IMR-90 (cell line): ENCODE measurements around the gene ADAM23. TPM values are rescaled to one million over a fixed set of nuclear protein-coding genes. Genes with fewer than 3 reads are reported as not detected.

ENCODE experiments used
- ATAC-seq: fragments of 200-7000 bp; cut with Tn5 transposase; 2 replicates; pipeline ENCODE4 v1.9.1; 2020; ENCODE audit warnings: low read depth, mild to moderate bottlenecking, moderate library complexity
- BruUV-seq: library from RNA; stranded (reverse); fragments of 400-500 nt; replicated peaks from 2 replicates; lab custom pipeline; 2021; lab: Mats Ljungman, UMichigan
- CTCF ChIA-PET: fragments of 300-600 bp; formaldehyde crosslinking; extraction: SDS; loops from one replicate; lab custom pipeline; 2021; ENCODE audit warnings: antibody characterized with exemption; lab: Yijun Ruan, JAX
- POLR2A ChIA-PET: fragments of 300-600 bp; sonication (Branson Sonifier 250); formaldehyde crosslinking; loops from one replicate; lab custom pipeline; 2022; ENCODE audit warnings: antibody characterized with exemption; ENCODE audit not compliant: unreplicated experiment; lab: Charles Lee
- DNase-seq: peaks from one replicate; pipeline ENCODE4 v3.0.0; 2013
- H2AFZ ChIP-seq: replicated peaks from 2 replicates; pipeline ENCODE3; 2013; ENCODE audit warnings: low read length, mild to moderate bottlenecking; ENCODE audit not compliant: poor library complexity
- H2AK5ac ChIP-seq: 2 replicates; pipeline ENCODE4 v1.6.1; 2013; ENCODE audit warnings: low read depth, low read length, inconsistent platforms
- H2AK9ac ChIP-seq: replicated peaks from 2 replicates; pipeline ENCODE3; 2013; ENCODE audit warnings: mild to moderate bottlenecking, low read depth, low read length, moderate library complexity; ENCODE audit not compliant: poor library complexity
- H2BK120ac ChIP-seq: 2 replicates; pipeline ENCODE4 v1.6.1; 2013; ENCODE audit warnings: low read depth, low read length, inconsistent platforms
- H2BK15ac ChIP-seq: 3 replicates; pipeline ENCODE4 v1.6.1; 2013; ENCODE audit warnings: low read depth, low read length, inconsistent platforms
- H2BK20ac ChIP-seq: 2 replicates; pipeline ENCODE4 v1.6.1; 2013; ENCODE audit warnings: low read depth, mild to moderate bottlenecking, inconsistent platforms, low read length, moderate library complexity
- H2BK5ac ChIP-seq: 2 replicates; pipeline ENCODE4 v1.6.1; 2013; ENCODE audit warnings: mild to moderate bottlenecking, low read depth, low read length, inconsistent platforms; ENCODE audit not compliant: poor library complexity, severe bottlenecking
- H3K14ac ChIP-seq: replicated peaks from 2 replicates; pipeline ENCODE4 v1.6.1; 2013; ENCODE audit warnings: low read depth, low read length, inconsistent platforms
- H3K18ac ChIP-seq: 2 replicates; pipeline ENCODE4 v1.6.1; 2013; ENCODE audit warnings: low read depth, low read length, control low read depth
- H3K23ac ChIP-seq: 2 replicates; pipeline ENCODE4 v1.6.1; 2013; ENCODE audit warnings: low read depth, low read length, inconsistent platforms
- H3K27ac ChIP-seq: 2 replicates; pipeline ENCODE4 v1.5.1; 2013; ENCODE audit warnings: mild to moderate bottlenecking, control low read depth, low read length; ENCODE audit not compliant: insufficient read depth
- H3K27me3 ChIP-seq: 2 replicates; pipeline ENCODE4 v1.6.1; 2013; ENCODE audit warnings: low read length; ENCODE audit not compliant: control insufficient read depth, insufficient read depth
- H3K36me3 ChIP-seq: 2 replicates; pipeline ENCODE4 v1.6.1; 2013; ENCODE audit warnings: low read length, mixed read lengths; ENCODE audit not compliant: control insufficient read depth, insufficient read depth
- H3K4ac ChIP-seq: 2 replicates; pipeline ENCODE4 v1.6.1; 2013; ENCODE audit warnings: low read depth, low read length, inconsistent platforms
- H3K4me1 ChIP-seq: 2 replicates; pipeline ENCODE4 v1.6.1; 2013; ENCODE audit warnings: low read length, mixed read lengths; ENCODE audit not compliant: control insufficient read depth, insufficient read depth
- H3K4me2 ChIP-seq: 2 replicates; pipeline ENCODE4 v1.6.1; 2013; ENCODE audit warnings: low read depth, mild to moderate bottlenecking, control low read depth, low read length, moderate library complexity
- H3K4me3 ChIP-seq: 2 replicates; pipeline ENCODE4 v1.5.1; 2013; ENCODE audit warnings: low read depth, mild to moderate bottlenecking, control low read depth, low read length, moderate library complexity; ENCODE audit not compliant: insufficient read depth
- H3K56ac ChIP-seq: 2 replicates; pipeline ENCODE4 v1.6.1; 2013; ENCODE audit warnings: low read length, inconsistent platforms; ENCODE audit not compliant: insufficient read depth; ENCODE audit errors: extremely low read depth
- H3K79me1 ChIP-seq, 2 experiments: 2 replicates each; pipeline ENCODE4 v1.6.1; 2013; ENCODE audit warnings: low read length in 2 of 2, inconsistent platforms in 1 of 2, low read depth in 1 of 2
- H3K9ac ChIP-seq: 2 replicates; pipeline ENCODE4 v1.6.1; 2013; ENCODE audit warnings: low read depth, low read length, control low read depth
- H3K9me1 ChIP-seq: 2 replicates; pipeline ENCODE4 v1.6.1; 2013; ENCODE audit warnings: low read length, inconsistent platforms; ENCODE audit not compliant: insufficient read depth
- H3K9me3 ChIP-seq: 2 replicates; pipeline ENCODE4 v1.6.1; 2013; ENCODE audit warnings: low read length; ENCODE audit not compliant: control insufficient read depth, insufficient read depth
- H4K20me1 ChIP-seq: 2 replicates; pipeline ENCODE4 v1.6.1; 2013; ENCODE audit warnings: low read length, inconsistent platforms; ENCODE audit not compliant: insufficient read depth
- H4K5ac ChIP-seq: 2 replicates; pipeline ENCODE4 v1.6.1; 2013; ENCODE audit warnings: mild to moderate bottlenecking, low read depth, low read length, control low read depth
- H4K8ac ChIP-seq, 2 experiments: 2 replicates each; pipeline ENCODE4 v1.6.1; 2013; ENCODE audit warnings: low read depth in 2 of 2, low read length in 2 of 2, control low read depth in 1 of 2, inconsistent platforms in 1 of 2
- H4K91ac ChIP-seq: 2 replicates; pipeline ENCODE4 v1.6.1; 2013; ENCODE audit warnings: low read depth, low read length, inconsistent platforms; ENCODE audit not compliant: insufficient read depth
- BHLHE40 ChIP-seq: fragments of 150-350 bp; IDR thresholded peaks from 2 replicates; pipeline ENCODE4 v1.6.1; 2016; ENCODE audit warnings: mild to moderate bottlenecking, low read depth, low read length
- MAFK ChIP-seq: IDR thresholded peaks from 2 replicates; pipeline ENCODE4 v1.6.1; 2012; ENCODE audit warnings: low read depth, low read length, improper control_type of control experiment
- WGBS, 2 experiments: methylation state at CpG; one replicate each; pipeline versions ENCODE4 v1.1.5 to v1.1.7; 2013; ENCODE audit warnings: missing lambda C conversion rate in 2 of 2; ENCODE audit not compliant: insufficient read length in 1 of 2; ENCODE audit errors: extremely low coverage in 2 of 2; 5-methylcytosine and 5-hydroxymethylcytosine counted together
- dilution Hi-C: fragments of 300-500 bp; cut with HindIII; formaldehyde crosslinking; loops from one replicate; pipeline ENCODE4 v1.14.3; 2018; ENCODE audit warnings: low sequenced_read_pairs; ENCODE audit not compliant: unreplicated experiment
- in situ Hi-C: fragments of 300-500 bp; cut with MboI; formaldehyde crosslinking; loops from 3 replicates; pipeline ENCODE4 v1.14.3; 2019; ENCODE audit warnings: low sequenced_read_pairs, inconsistent platforms, mixed read lengths
- intact Hi-C: fragments of 100-400 bp; cut with micrococcal nuclease; formaldehyde crosslinking; loops from 2 replicates; pipeline ENCODE4 v1.10.0; 2022
- polyA plus RNA-seq, 3 experiments: library from polyadenylated mRNA; depleted of rRNA; stranded (reverse); fragments of >200 nt; gene quantifications; 2 replicates each; pipeline ENCODE4 v1.2.3, GENCODE V29; 2012; ENCODE audit warnings: low replicate concordance in 1 of 3
- total RNA-seq: library from RNA; depleted of rRNA; stranded (reverse); fragments of >200 nt; gene quantifications from 2 replicates; pipeline ENCODE4 v1.2.3, GENCODE V29; 2012

ADAM23 gene
- total and polyA plus RNA-seq, 2 of the 4 experiments (the other 2 are of a cell fraction), result 2.9 to 10.3 TPM

GRCh38 chr2:206430452-206430851 lies 12.9 kb upstream of the ADAM23 start:
- Histone ChIP-seq H3K4ac (no peak overlapping the region), H3K36me3 (no peaks in the 10 kb centered on the region), H3K27me3 (no peaks in the 10 kb centered on the region), H2BK120ac (no peak overlapping the region), H3K79me1 (no peaks in the 10 kb centered on the region), H3K18ac (no peak overlapping the region), H4K5ac (no peak overlapping the region), H3K9me3 (no peaks in the 10 kb centered on the region), H3K27ac (no peak overlapping the region), H3K4me2 (no peak overlapping the region), H4K91ac (no peak overlapping the region), H4K8ac (no peak overlapping the region), H3K9ac (no peak overlapping the region), H3K23ac (no peak overlapping the region), H2BK20ac (no peak overlapping the region), H4K20me1 (no peaks in the 10 kb centered on the region), H2AFZ (no peak overlapping the region), H2BK15ac (no peak overlapping the region), H3K56ac (no peak overlapping the region), H3K4me1 (no peaks in the 10 kb centered on the region), H2AK5ac (no peak overlapping the region), H3K9me1 (no peaks in the 10 kb centered on the region), H3K4me3 (no peak overlapping the region), H2AK9ac (no peak overlapping the region), H3K14ac (no peak overlapping the region), H2BK5ac (no peak overlapping the region)
- in situ Hi-C loops, result no loop called here
- dilution Hi-C loops, result no loop called here
- ChIA-PET CTCF (no interaction called here), POLR2A (no interaction called here)
- intact Hi-C loops, result no loop called here
- WGBS, 2 experiments, result 100% methylated on average over 1 of the region's 2 CpGs; no CpG with 5 or more reads in 1 of the 2 experiments
- BruUV-seq, result no TSS peak
- no peak for DNase-seq
- peak; percentile 52 for TF ChIP-seq MAFK
- TF ChIP-seq BHLHE40, result no peak
- no peak for ATAC-seq
